GM18868 (cell line): ENCODE data around the gene ANKDD1B.
"Not testable (repeated sequence)": the region's sequence is repeated elsewhere in the genome, so short reads cannot be mapped to it uniquely, and the experiment has no call there.

Source experiments
- ATAC-seq: cut with Tn5 transposase; IDR thresholded peaks from one replicate; pipeline ENCODE4 v1.9.1; 2021; ENCODE audit warnings: mild to moderate bottlenecking, moderate library complexity; ENCODE audit not compliant: unreplicated experiment

The ANKDD1B gene

GRCh38 chr5:75611311-75612225 is at the start of gene ANKDD1B:
Gene ANKDD1B, plus strand, starts transcription at chr5:75611453. Its CDS starts 182 bp downstream, at chr5:75611635.
- no peak for ATAC-seq

GRCh38 chr5:75565991-75566709 is 45.1 kb upstream of the ANKDD1B start:
- not testable (repeated sequence) for ATAC-seq

- peak; percentile 85 for ATAC-seq
These were observed 44.4 kb upstream of the ANKDD1B start for GRCh38 chr5:75566710-75567309.

GRCh38 chr5:75567710-75568109 is 43.5 kb upstream of the ANKDD1B start:
- peak; percentile 53 for ATAC-seq

GRCh38 chr5:75568202-75568601 is 43.1 kb upstream of the ANKDD1B start:
- no peak for ATAC-seq

GRCh38 chr5:75571547-75571946 is 39.7 kb upstream of the ANKDD1B start:
- no peak for ATAC-seq

GRCh38 chr5:75574791-75575190 is 36.5 kb upstream of the ANKDD1B start:
- ATAC-seq, result peak; percentile 17

GRCh38 chr5:75578280-75578679 is 33.0 kb upstream of the ANKDD1B start:
- not testable (repeated sequence) for ATAC-seq

GRCh38 chr5:75584641-75585040 is 26.6 kb upstream of the ANKDD1B start:
- no peak for ATAC-seq

- no peak for ATAC-seq
These were observed 22.6 kb upstream of the ANKDD1B start for GRCh38 chr5:75588666-75589065.

GRCh38 chr5:75600535-75600934 is 10.7 kb upstream of the ANKDD1B start:
- ATAC-seq, result no peak

- ATAC-seq, result no peak
These were observed 9.7 kb upstream of the ANKDD1B start for GRCh38 chr5:75601567-75601966.

- ATAC-seq, result no peak
These were observed 9.3 kb upstream of the ANKDD1B start for GRCh38 chr5:75601996-75602395.

- ATAC-seq, result no peak
These were observed 7.9 kb upstream of the ANKDD1B start for GRCh38 chr5:75603371-75603770.

GRCh38 chr5:75603821-75604220 is 7.4 kb upstream of the ANKDD1B start:
- ATAC-seq, result no peak

- not testable (repeated sequence) for ATAC-seq
These were observed 3.9 kb upstream of the ANKDD1B start for GRCh38 chr5:75607341-75607740.

- ATAC-seq, result no peak
These were observed 2.4 kb upstream of the ANKDD1B start for GRCh38 chr5:75608870-75609269.

- no peak for ATAC-seq
These were observed 1.1 kb upstream of the ANKDD1B start for GRCh38 chr5:75610201-75610600.

- not testable (repeated sequence) for ATAC-seq
These were observed 368 bp upstream of the ANKDD1B start for GRCh38 chr5:75610859-75611310.

- ATAC-seq, result no peak
These were observed 945 bp downstream of the ANKDD1B start for GRCh38 chr5:75612226-75612569.

- ATAC-seq, result no peak
These were observed 1.6 kb downstream of the ANKDD1B start for GRCh38 chr5:75612901-75613300.
